Ecto neural progenitor cell (in vitro differentiated cells): ENCODE measurements around the gene ADAT1.

Experiments used
- DNase-seq: peaks from one replicate; pipeline ENCODE4 v3.0.0-alpha.2; 2018; ENCODE audit warnings: low spot score

The ADAT1 gene

DNA sequence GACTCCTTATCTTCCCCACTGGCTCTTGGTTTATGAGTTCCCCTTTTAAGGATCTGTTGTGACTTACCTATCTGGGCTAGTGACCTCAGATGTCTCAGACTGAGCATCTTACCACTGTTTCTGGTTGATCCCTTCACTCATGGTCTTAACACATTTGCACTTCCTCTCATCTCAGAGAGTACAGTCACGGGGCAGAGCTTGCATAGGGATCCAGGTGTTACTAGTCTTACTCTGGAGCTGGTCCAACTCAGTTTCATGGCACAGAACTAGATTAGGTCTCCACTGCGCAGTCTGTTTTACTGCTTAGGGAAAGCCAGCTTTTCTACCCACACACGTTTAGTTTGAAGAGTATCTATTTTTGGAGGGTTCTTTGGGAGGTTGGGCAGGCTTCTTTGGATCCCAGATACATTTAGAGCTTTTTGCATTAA, 46.7 kb downstream of the ADAT1 start:
- DNase-seq: no peak

DNA sequence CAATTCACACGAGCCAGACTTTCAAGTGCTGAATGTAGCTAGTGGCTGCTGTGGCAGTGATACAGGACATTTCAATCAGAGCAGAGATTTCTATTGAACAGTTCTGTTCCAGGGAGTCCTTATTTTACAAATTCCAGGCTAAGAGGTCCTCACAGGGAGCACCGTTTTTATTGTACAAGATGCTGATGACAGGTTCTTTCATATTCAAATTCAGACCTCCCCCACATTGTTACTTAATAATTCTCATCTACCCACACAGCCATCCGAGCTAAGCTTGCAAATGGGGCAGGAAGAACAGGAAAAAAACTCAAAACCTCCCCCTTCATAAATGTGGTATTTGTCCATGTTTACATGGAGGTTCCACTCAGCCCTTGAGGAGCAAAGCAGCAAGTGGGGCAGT, 47.1 kb downstream of the ADAT1 start:
- DNase-seq: no peak

DNA sequence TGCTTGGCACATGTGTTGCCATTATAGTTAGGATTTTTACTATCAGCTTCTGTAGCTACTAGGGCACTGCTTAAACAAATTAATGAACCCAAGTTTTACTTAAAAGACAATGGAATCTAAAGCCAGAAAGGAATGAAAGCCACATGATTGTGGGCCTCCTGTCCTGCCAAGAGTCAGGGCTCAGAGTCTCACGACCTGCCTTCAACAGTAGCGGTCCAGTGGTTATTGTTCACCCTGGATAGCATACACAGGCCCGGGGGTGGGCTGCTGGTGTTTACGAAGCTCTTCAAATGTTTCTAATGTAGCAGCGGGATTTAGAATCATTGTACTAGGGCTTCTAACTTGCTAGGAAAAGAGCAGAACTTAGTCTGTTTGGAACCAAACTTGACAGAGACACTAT, 49.1 kb downstream of the ADAT1 start:
- DNase-seq: no peak

DNA sequence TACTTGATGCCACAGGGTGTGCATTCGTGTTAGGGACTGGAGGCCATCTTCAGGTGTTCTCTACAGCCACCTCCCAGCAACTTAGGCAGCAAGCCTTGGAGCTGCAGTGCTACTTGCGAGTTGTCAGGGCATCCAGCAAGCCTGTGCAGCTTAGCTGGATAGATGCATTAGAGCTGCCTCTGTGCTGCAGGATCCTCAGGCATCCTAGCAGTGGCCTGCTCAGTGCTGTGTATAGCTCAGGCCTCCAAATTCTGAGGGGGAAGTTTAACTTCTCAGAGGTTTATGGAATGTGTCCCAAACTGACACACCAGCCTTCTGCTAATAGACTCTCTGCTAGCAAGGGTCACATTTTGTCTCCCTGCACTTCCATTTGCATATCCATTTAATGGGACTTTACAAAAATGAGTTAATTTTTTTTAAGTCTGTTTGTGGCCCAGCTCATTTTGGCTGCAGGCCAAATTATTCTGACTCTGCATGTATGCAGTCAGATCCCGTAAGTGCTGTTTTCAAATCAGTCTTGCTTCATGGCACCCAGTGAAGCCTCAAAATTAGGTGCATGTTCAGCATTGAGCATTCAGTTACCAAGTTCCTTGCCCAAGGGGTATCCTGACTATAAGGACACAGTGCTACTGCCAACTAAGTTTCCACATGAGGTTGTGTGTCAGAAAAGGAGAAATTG, 50.1 kb downstream of the ADAT1 start:
- DNase-seq: no peak

- DNase-seq: no peak
Measured at GRCh38 chr16:75570396-75571065, 52.5 kb downstream of the ADAT1 start.

- no peak for DNase-seq
Measured at GRCh38 chr16:75567911-75568310, 55.2 kb downstream of the ADAT1 start.

GRCh38 chr16:75566758-75567255, 56.3 kb downstream of the ADAT1 start:
- no peak for DNase-seq

- peak; percentile 95 for DNase-seq
Measured at GRCh38 chr16:75566040-75566757, 56.9 kb downstream of the ADAT1 start, which contains the start of gene GABARAPL2. TSS of gene GABARAPL2 (plus strand) at chr16:75566379. CDS start at chr16:75566487, 108 bp downstream.

DNA sequence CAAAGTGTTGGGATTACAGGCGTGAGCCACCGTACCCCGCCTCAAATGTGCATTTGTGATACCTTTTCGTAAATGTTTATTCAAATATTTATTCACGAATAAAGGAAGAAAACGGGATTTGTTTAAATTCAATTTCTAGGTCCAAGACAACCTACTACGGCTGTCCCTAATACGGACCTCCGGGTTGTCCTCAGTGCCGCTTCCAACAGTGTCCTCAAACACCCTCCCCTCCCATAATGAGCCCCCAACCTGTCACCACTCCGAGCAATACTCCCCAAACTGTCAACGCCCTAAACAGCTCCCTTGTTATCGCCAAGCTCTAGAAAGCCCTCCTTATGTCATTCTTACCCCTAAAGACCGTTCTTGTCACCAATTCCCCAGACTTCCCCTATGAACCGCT, 57.4 kb downstream of the ADAT1 start:
- DNase-seq: no peak

- no peak for DNase-seq
Measured at GRCh38 chr16:75559564-75560372, 63.3 kb downstream of the ADAT1 start.

GRCh38 chr16:75558846-75559401, 64.2 kb downstream of the ADAT1 start:
- DNase-seq: no peak

- DNase-seq: no peak
Measured at GRCh38 chr16:75556431-75556950, 66.6 kb downstream of the ADAT1 start.

DNA sequence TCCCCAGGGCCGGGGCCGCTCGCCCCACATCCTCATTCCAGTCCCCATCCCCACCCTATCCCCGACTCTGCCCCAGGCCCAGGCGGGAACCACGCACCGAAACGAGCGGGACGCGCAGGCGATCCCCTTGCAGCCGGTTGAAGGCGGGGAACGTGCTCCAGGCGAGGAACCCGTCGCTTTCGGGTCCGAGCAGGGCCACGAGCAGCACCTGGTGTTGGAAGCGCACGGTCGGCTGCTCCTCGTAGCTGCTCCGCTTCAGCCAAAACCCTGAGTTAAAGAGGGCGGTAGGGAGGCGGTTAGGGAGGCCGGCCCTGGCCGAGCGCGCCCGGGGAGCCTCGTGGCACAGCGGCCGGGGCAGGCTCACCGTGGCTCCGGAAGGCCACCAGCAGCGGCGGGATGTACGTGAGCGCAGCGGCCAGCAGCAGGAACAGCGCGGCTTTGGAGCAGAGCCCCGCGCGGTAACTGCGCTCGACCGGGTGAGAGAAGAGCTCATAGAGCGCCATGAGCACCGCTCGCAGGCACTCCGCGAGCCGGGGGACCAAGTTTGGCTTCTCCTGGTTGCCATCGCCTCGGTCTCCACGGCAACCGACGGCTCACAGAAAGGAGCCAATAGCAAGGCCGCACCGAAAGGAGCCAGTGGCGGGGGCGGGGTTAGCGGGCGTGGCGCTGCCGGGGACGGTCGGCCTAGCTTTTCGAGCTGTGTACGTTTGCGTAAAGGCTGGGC, 67.2 kb downstream of the ADAT1 start, which contains the start of gene TMEM231:
TSS of gene TMEM231 (minus strand) at position 546 of the 724 bp plus-strand sequence. CDS start at position 503, 43 bp downstream.
- DNase-seq: peak; percentile 98

DNA sequence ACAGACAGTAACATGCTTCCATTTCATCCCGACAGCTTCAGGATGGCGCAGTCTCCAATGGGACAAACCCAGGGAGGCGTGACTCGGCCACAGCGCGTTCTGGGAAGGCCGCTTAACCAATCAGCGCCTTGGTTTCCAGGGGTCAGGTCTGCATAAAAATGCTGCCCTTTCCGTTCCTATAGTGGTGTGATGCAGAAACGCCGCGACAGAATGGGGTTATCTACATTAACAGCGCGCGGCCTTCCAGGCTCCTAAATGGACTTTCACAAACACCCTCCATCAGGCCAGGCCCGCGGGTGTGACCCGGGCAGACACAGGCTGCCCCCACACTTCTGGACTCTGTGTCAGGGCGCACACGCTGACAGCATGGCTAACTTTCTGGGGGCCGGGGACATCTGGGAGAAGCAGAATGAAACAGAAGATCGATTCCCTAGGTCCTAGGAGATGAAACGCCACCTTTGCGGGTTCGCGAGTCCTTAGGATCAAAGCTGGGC, 67.8 kb downstream of the ADAT1 start:
- peak; percentile 91 for DNase-seq

- no peak for DNase-seq
Measured at GRCh38 chr16:75552951-75553350, 70.1 kb downstream of the ADAT1 start.

DNA sequence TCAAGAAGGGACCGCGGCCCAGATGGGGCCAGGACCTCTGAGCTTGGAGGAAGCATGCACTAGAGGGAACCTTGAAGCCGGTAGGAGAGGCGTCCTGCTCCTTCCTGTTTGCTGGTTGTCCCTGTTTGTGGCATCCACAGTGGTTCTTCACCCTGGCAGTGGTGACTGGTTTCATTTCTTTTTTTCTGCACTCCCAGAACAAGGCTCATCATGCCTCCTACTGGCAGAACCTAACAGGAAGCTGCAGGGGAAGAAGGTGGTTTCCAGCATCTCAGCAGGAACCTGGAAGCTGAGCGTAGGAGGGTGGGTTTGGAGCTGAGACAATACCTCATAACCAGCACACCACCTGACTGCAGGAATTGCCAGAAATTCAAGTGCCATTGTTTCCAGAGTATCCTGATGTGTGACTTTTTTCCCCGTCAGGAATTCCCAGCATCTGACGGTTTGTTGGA, 72.8 kb downstream of the ADAT1 start:
- no peak for DNase-seq
